Measurements from ENCODE around the gene HS3ST6.
"Not testable (repeated sequence)": the region's sequence is repeated elsewhere in the genome, so short reads cannot be mapped to it uniquely, and the experiment has no call there.

HS3ST6 gene

DNA sequence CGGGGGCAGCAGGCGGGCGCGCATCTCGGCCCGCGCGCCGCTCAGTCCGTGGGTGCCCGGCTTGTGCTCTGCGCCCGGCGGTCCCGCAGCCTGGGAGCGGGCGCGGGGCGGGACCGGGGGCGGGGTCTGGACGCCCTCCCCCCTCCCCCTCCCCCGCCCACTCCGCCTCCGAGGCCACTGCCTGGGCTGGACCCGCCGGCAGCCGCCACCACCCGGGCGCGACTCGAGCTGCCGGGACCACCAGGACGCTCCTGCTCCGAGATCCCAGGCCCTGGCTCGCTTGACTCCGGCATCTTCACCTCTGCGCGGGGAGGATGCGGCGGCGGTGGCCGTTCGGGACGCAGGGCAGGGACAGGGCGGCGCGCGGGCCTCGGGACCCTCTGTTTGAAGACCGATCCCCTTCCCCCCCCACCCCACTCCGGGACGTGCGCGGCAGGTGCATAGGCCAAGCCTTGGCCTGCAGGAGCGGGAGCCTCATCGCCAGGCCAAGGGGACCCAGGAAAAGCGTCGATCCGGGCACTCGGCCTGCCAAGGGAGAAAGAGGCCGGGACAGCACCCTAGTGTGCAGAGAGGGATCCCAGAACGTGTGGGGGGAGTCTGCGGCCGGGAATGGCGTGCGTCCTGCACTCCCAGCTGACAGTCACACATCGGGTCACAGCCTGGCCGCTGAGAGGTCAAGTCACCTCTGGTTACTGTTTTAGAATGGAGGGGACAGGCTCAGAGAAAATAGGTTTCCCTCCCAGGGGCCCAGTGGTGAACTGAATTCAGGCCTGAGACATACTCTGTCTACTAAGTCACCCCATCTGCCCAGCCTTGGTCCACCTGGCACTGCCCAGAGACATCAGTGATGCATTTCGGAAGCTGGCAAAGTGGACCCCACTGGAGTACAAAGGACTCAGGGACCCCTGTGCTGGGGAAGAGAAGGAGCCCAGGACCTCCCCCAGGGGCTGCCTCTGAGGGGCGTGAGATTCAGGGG, at the start of gene HS3ST6:
Gene HS3ST6, minus strand, starts transcription at position 65 of the 976 bp plus-strand sequence. CDS start 92 bp downstream, outside the sequence.
- no peak for DNase-seq (ENCODE audit: low read depth, low spot score)

DNA sequence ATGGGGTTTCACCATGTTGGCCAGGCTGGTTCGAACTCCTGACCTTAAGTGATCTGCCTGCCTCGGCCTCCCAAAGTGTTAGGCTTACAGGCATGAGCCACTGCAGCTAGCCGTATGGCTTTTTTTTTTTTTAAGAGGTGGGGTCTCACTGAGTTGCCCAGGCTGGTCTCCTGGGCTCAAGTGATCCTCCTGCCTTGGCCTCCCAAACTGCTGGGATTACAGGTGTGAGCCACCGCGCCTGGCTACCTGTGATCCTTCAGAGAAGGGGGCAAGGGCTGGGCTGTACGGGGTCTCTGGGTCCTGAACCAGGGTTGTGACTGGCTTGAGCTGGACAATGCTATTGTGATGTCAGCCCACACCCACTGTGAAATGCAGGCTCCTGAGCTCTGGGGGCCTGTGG, 48.2 kb upstream of the HS3ST6 start, which contains the start of gene RNF151:
Gene RNF151, plus strand, starts transcription at position 397 of the 400 bp plus-strand sequence. CDS start 26 bp downstream, outside the sequence.
- no peak for DNase-seq (ENCODE audit: low read depth, low spot score)

DNA sequence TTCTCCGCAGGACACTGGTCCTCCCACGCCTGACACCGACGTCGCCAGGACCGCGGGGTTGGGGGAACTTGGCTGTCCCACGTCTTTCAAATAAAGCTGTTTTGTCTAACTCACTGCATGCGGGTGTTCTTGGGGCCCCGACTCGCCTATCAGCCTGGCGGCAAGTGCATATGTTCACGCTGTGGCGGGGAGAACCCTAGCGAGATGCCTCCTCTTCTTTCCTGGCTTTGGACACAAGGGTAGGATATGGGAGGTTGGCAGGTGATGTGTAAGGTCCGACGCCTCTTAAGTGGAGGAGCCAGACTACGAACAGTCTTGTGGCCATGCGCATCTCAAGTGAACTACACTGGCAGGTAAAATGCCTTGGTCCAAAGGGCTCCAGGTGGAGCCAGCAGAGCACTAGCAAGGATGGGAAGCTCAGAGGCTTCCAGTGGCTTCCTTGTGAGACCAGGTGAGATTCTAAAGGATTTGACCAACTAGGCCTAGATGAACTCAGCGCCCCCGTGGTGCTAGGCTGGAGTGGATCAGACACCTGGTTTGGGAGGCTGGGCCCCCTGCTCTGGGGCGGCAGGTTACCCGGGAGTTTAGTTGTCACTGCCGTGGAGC, 47.3 kb upstream of the HS3ST6 start:
- DNase-seq (ENCODE audit: low read depth, low spot score) = no peak

DNA sequence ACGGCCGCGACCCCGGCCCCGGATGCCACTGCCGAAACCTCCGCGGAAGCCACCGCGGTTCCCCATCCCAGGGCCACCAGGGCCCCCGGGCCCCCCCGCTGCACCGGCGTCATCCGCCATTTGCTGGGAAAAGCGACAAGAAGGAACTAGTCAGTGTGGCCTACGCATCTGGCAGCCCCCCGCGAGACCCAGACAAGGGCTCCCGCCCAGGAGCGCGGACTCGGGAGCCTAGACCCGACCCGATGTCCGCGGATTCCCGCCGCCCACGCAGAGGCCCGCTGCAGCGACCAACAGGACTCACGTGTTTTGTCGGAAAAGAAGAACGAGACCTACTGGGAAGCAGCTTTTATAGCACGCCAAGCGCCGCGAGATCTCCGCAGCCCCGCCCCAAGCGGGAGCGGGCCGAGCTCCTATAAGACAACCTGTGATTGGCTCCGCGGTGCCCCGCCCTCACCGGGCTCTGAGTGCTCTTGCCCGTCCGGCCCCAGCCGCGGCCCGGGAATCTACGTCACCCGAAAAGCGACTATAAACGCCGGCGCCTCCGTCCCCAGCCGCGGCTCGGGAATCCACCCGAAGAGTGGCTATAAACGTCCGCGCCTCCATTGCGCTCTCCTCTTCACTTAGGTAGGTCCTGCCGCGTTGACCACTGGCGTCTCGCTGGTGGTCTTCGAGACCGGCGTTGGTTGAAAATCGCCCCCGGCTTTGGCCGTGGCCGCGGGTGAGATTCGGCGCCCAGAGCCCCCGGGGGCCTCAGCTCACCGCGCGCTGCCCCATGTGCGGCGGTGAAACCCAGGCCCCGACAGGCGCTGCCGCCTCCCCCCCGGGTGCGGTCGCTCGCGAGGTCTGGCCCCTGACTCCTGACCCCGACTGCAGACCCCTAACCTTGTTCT, 46.5 kb upstream of the HS3ST6 start, which contains the start of gene RPS2:
Gene RPS2, minus strand, starts transcription at position 321 of the 890 bp plus-strand sequence. Its CDS starts 201 bp downstream, at position 120.
- DNase-seq (ENCODE audit: low read depth, low spot score) = peak; percentile 99

DNA sequence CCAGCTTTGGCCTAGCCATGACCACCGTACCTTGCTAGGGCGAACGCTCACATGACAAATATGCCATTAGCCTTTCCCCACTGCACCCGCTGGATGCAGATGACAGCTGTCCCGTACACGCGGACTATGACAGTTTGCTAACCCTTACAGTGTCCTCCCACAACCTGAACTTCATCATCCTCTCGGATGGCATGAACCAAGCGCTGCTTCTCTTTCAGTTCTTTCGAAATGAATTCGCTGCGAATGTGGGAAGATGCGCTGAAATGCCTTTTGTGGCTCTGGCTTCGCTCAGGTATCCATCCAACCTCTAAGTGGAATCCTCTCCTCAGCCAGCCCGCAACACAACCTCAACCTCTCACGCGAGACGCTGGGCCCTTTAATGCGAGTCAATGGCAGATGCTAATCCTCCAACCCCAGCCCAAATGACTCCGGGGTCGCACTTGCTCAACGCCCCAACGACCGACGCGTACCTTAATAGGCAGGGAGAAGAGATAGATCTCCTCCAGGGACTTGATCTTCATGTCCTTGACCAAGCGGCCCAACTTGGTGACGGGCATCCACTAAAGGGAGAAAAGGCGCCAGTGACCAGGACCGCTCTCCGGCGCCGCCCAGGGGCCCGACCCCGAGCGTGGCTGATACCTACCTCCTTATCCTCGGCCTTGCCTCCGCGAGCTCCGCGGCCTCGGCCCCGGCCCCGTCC, 45.7 kb upstream of the HS3ST6 start:
- peak; percentile 58 for DNase-seq (ENCODE audit: low read depth, low spot score)

DNA sequence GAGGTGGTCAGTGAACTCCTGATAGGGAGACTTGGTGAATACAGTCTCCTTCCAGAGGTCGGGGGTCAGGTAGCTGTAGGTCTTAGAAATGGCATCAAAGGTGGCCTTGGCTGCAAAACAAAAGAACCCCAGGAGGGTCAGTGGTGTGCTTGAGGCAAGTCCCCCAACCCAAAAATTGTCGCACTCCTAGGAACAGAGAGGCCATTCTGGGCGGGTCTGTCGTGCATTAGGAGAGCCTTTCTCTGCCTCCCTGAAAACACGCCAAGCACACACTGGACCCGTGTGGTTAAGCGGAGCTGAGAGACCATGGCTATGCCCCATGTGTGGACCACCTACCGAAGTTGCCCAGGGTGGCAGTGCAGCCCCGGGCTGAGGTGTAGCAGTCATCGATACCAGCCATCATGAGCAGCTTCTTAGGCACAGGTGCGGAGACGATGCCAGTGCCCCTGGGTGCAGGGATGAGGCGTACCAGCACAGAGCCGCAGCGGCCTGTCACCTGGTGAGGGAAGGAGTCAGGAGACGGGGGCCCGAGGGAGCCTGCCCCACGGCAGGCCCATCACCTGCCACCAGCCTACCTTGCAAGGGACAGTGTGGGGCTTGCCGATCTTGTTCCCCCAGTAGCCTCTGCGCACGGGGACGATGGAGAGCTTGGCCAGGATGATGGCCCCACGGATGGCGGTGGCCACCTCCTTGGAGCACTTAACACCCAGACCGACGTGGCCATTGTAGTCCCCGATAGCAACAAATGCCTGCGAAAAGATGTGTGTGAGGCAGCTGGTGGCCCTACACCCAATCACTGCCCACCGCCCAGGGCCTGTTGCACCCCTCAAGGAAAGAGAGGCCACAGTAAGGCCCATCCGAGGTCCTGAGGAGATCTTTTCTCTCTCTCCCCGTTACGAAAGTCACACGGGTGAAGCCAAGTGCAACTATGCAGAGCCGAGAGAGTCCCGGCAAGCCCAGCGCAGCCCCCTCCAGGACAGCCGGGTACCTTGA, 44.2 kb upstream of the HS3ST6 start:
- DNase-seq (ENCODE audit: low read depth, low spot score) = not testable (repeated sequence)

DNA sequence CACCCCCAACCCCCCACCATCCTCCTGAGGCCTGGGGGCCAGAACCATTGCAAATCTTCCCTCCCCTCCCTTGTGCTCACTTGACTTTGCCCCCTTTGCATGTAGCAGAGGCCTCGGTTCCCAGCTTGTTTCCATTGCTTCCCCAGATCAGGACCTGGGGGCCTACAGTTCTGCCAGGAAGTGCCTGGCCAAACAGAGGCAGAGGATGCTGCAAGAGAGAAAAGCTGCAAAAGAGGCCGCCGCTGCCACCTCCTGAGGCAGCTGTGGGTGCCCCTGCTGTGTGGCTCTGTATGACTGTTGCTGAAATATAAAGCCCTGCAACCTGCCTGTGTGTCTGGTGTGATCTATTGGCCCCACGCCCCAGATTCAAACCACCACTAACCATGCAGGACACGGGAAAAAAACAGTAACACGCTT, 43.4 kb upstream of the HS3ST6 start:
- no peak for DNase-seq (ENCODE audit: low read depth, low spot score)

DNA sequence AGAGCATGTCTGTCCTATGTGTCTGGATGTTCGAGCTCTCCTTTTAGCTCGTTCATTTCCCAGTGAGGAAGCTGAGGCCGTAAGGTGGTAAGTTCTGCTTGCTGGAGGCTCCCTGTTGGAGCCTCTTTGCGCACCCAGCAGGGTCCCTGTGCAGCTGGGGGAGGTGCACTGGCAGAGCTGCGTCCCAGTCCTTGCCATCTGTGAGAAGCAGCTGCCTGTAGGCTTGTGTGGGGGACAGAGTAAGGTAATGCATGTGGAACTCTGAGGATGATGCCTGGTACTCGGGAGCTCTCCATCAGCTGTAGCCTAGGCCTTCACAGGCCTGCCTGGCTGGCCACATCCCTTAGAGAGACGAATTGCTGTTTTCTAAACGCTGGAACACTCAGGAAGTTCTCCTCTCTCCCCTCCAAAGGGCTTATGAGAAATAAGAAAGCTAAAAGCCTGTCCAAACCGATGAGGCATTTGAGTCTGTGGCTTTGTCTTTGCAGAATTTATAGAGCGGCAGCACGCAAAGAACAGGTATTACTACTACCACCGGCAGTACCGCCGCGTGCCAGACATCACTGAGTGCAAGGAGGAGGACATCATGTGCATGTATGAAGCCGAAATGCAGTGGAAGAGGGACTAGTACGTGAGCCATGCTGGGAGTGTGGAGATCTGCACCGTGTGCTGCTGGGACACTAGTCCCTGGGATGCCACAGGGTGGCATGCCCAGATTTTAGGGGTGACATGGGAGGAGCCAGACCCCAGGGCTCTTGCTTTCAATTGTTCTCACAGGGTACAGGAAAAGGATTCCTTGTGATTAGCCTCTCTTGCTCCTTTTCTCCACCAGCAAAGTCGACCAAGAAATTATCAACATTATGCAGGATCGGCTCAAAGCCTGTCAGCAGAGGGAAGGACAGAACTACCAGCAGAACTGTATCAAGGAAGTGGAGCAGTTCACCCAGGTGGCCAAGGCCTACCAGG, 42.7 kb upstream of the HS3ST6 start:
- peak; percentile 40 for DNase-seq (ENCODE audit: low read depth, low spot score)

DNA sequence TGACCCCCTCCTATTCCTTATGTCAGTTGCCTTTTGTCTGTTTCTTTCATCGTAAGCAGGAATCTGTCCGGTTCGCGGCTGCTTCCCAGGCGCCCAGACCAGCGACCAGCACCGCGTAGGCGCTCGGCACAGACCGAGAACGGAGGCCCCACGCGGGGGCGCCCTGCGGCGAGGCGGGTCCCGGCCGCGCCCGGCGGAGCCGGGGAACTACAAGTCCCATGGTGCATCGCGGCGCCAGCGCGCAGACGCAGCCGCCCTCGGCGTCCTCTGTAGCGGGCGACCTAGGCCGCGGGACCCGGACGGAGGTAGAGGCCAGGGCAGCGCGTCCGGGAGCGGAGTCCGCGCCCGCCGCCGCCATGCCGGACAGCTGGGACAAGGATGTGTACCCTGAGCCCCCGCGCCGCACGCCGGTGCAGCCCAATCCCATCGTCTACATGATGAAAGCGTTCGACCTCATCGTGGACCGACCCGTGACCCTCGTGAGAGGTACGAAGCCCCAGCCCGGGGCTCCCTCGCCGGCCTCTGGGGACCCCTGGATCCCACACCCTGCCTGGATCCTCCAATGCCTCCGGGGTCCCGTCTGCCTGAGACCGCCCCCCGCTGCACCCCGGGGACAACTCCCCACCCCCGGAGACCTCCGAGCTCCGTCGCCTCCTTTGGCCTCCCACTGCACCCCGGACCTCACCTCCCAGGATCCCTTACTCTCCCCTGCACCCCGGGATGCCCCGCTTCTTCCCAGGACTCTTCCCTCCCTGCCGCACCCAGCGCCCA, 41.2 kb upstream of the HS3ST6 start, which contains the start of gene NDUFB10:
Gene NDUFB10, plus strand, starts transcription at position 270 of the 771 bp plus-strand sequence. Its CDS starts 87 bp downstream, at position 357.
- DNase-seq (ENCODE audit: low read depth, low spot score) = peak; percentile 96

DNA sequence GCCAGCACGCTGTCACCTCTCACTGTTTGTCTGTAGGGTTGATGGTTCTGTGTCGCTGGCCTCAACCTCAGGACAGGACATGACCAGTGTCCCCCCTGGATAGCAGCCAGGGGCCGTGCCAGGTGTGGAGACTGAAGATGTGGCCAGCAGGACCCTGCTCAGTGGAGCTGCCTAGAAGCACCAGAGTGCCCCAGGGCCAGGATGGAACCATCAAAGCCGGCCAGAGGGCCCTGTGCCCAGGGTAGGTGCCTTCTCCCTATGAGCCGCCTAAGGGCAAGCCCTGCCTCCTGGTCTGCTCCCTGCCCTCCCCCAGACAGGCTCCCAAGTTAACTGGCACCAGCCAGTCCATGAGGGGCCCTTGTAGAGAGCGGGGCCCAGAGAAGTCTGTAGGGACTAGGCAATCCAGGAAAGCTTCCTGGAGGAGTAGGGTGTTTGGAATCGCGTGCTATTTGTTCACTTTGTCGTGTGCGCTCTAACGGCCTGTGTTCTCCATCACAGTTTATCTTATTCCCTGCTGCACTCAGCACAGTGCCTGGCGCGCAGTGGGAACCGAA, 40.6 kb upstream of the HS3ST6 start:
- DNase-seq (ENCODE audit: low read depth, low spot score) = no peak

DNA sequence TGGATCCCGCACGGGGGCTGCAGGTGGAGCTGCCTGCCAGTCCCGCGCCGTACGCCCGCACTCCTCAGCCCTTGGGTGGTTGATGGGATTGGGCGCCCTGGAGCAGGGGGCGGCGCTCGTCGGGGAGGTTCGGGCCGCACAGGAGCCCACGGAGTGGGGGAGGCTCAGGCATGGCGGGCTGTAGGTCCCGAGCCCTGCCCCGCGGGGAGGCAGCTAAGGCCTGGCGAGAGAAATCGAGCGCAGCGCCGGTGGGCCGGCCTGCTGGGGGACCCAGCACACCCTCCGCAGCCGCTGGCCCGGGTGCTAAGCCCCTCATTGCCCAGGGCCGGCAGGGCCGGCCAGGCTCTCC, 39.9 kb upstream of the HS3ST6 start:
- not testable (repeated sequence) for DNase-seq (ENCODE audit: low read depth, low spot score)

DNA sequence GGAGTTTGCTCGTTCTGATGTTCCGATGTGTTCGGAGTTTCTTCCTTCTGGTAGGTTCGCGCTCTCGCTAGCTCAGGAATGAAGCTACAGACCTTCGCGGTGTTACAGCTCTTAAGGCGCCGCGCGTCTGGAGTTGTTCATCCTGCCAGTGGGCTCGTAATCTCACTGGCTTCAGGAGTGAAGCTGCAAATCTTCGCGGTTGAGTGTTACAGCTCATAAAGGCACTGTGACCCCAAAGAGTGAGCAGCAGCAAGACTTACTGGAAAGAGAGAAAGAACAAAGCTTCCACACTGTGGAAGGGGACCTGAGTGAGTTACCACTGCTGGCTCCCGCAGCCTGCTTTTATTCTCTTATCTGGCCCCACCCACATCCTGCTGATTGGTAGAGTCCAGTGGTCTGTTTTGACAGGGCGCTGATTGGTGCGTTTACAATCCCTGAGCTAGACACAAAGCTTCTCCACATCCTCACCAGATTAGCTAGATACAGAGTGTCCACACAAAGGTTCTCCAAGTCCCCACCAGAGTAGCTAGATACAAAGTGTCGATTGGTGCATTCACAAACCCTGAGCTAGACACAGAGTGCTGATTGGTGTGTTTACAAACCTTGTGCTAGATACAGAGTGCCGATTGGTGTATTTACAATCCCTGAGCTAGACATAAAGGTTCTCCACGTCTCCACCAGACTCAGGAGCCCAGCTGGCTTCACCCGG, 39.4 kb upstream of the HS3ST6 start:
- DNase-seq (ENCODE audit: low read depth, low spot score) = not testable (repeated sequence)

DNA sequence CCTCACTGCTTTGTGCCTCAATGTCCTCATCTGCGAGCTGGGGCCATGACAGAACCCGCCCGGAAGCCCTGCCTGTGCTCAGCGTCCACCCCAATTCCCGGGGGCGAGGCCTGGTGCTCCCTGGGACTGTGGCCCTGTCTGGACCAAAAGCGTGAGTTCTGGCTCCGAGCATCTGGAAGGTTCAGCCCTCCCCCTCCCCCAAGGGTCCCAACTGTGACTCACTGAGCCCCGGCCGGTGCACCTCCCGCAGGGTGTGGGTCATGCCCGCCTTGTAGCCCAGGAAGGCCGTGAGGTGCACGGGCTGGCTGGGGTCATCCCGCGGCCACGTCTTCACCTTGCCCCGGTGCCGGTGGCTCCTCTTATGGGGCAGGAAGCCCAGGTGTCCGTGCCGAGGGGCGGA, 35.5 kb upstream of the HS3ST6 start:
- no peak for DNase-seq (ENCODE audit: low read depth, low spot score)

DNA sequence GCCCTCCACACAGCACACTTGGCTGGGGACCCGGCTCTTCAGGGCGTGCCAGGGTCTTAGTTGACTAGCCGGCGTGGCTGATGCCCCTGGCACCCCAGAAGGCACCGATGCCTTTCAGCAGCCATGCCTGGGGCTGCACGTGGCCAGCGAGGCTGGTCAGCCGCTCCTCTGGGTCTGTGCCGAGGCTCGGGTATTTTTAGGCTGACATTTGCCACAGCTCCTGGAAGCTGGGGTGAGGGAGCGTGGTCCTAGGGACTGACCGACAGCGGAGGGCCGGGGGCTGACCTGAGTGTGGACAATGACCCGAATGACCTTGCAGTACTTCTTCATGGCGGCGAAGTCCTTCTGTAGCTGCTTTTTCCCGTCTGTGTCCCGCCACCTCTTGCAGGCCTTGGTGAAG, 32.3 kb upstream of the HS3ST6 start:
- DNase-seq (ENCODE audit: low read depth, low spot score) = no peak

DNA sequence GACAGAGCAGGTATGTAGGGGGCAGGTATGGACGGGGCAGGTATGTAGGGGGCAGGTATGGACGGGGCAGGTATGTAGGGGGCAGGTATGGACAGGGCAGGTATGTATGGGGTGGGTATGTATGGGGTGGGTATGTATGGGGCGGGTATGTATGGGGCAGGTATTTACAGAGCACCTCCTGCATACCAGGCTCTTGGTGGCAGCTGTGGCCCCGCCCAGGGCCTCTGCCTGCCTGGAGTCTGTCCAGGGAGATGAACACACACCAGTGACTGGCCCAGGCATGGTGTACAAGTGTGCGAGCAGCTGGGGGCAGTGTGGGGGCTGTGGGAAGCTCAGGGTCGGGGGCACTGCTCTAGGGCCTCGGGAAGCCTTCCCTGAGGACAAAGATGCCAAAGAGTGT, 31.8 kb upstream of the HS3ST6 start:
- DNase-seq (ENCODE audit: low read depth, low spot score) = no peak

DNA sequence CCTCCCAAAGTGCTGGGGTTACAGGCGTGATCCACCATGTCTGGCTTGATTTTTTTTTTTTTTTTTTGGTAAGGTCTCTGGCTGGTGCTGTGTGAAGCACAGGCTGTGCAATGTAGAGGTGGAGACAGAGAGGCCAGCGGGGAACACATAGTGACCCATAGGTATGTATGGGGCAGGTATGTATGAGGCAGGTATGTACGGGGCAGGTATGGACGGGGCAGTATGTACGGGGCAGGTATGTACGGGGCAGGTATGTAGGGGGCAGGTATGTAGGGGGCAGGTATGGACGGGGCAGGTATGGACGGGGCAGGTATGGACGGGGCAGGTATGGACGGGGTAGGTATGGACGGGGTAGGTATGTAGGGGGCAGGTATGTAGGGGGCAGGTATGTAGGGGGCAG, 31.3 kb upstream of the HS3ST6 start:
- DNase-seq (ENCODE audit: low read depth, low spot score) = no peak

DNA sequence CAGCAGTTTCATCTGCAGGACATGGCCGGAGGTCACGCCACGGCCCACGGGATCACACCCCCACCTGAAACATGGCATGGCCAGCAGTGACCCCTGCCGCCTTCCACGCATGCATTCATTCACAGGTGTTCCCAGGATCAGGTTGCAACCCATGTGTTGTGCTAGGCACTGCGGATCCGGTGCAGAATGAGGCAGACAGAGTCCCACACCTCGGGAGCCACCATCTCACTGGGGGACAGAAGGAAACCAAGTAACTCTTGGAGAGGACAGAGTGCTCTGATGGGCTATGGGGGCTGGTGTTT, 29.1 kb upstream of the HS3ST6 start:
- DNase-seq (ENCODE audit: low read depth, low spot score) = no peak
